KMS-11 (cell line): ENCODE data around the gene CCL26.

Source experiments
- H2AFZ ChIP-seq: fragments of 200-600 bp; sonication (generic); 2 replicates; pipeline ENCODE4 v1.6.1; 2016; ENCODE audit warnings: antibody characterized with exemption, mixed run types, low read depth
- H3K27ac ChIP-seq: fragments of 200-600 bp; sonication (generic); 2 replicates; pipeline ENCODE4 v1.6.1; 2016; ENCODE audit warnings: mild to moderate bottlenecking, mixed run types
- H3K27me3 ChIP-seq: fragments of 200-600 bp; sonication (generic); 2 replicates; pipeline ENCODE4 v1.6.1; 2017; ENCODE audit warnings: mild to moderate bottlenecking, low read depth, mixed run types, moderate library complexity; ENCODE audit not compliant: insufficient read depth
- H3K36me3 ChIP-seq: fragments of 200-600 bp; sonication (generic); 2 replicates; pipeline ENCODE4 v1.6.1; 2017; ENCODE audit warnings: mild to moderate bottlenecking, mixed run types; ENCODE audit not compliant: insufficient read depth
- H3K4me1 ChIP-seq: fragments of 200-600 bp; sonication (generic); 2 replicates; pipeline ENCODE4 v1.6.1; 2016; ENCODE audit warnings: mild to moderate bottlenecking, low read depth, mixed run types; ENCODE audit not compliant: poor library complexity, severe bottlenecking
- H3K4me2 ChIP-seq: fragments of 200-600 bp; sonication (generic); 2 replicates; pipeline ENCODE4 v1.7.0; 2016; ENCODE audit warnings: mild to moderate bottlenecking, mixed run types
- H3K4me3 ChIP-seq: fragments of 200-600 bp; sonication (generic); IDR thresholded peaks from 2 replicates; pipeline ENCODE4 v1.6.1; 2017; ENCODE audit warnings: low read depth, low read length, mixed read lengths; ENCODE audit not compliant: insufficient read depth
- H3K79me2 ChIP-seq: fragments of 200-600 bp; sonication (generic); 2 replicates; pipeline ENCODE4 v1.6.1; 2016; ENCODE audit warnings: low read depth, mixed run types; ENCODE audit not compliant: insufficient read depth
- H3K9ac ChIP-seq: fragments of 200-600 bp; sonication (generic); 2 replicates; pipeline ENCODE4 v1.6.1; 2016; ENCODE audit warnings: mild to moderate bottlenecking, mixed run types
- H4K20me1 ChIP-seq: fragments of 200-600 bp; sonication (generic); 2 replicates; pipeline ENCODE4 v1.6.1; 2016; ENCODE audit warnings: mild to moderate bottlenecking, mixed run types; ENCODE audit not compliant: insufficient read depth
- TF ChIP-seq, protein P1 (sequence below): fragments of 200-600 bp; sonication (generic); conservative IDR thresholded peaks from 2 replicates; pipeline ENCODE4 v1.6.1; 2017; ENCODE audit warnings: low read depth, mild to moderate bottlenecking, antibody characterized with exemption, low read length, moderate library complexity, mixed read lengths

CCL26 gene

GRCh38 chr7:75743455-75743859, 28.6 kb downstream of the CCL26 start:
- Histone ChIP-seq H3K4me2 (no peak overlapping the region), H3K4me1 (peaks cover 3% of the 10 kb centered on the region), H3K79me2 (no peaks in the 10 kb centered on the region), H3K9ac (no peak overlapping the region), H4K20me1 (no peaks in the 10 kb centered on the region), H3K27ac (no peak overlapping the region), H3K27me3 (no peaks in the 10 kb centered on the region), H3K36me3 (no peaks in the 10 kb centered on the region), H2AFZ (no peak overlapping the region), H3K4me3 (no peak overlapping the region)
- TF ChIP-seq, protein P1, sequence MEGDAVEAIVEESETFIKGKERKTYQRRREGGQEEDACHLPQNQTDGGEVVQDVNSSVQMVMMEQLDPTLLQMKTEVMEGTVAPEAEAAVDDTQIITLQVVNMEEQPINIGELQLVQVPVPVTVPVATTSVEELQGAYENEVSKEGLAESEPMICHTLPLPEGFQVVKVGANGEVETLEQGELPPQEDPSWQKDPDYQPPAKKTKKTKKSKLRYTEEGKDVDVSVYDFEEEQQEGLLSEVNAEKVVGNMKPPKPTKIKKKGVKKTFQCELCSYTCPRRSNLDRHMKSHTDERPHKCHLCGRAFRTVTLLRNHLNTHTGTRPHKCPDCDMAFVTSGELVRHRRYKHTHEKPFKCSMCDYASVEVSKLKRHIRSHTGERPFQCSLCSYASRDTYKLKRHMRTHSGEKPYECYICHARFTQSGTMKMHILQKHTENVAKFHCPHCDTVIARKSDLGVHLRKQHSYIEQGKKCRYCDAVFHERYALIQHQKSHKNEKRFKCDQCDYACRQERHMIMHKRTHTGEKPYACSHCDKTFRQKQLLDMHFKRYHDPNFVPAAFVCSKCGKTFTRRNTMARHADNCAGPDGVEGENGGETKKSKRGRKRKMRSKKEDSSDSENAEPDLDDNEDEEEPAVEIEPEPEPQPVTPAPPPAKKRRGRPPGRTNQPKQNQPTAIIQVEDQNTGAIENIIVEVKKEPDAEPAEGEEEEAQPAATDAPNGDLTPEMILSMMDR, result no peak

GRCh38 chr7:75740846-75741497, 31.0 kb downstream of the CCL26 start:
- TF ChIP-seq, protein P1, result no peak
- Histone ChIP-seq H2AFZ (no peak overlapping the region), H3K4me2 (no peak overlapping the region), H3K27me3 (no peaks in the 10 kb centered on the region; the same call in 1 of the 2 replicates), H4K20me1 (no peaks in the 10 kb centered on the region), H3K9ac (no peak overlapping the region), H3K36me3 (no peaks in the 10 kb centered on the region), H3K27ac (no peak overlapping the region), H3K79me2 (no peaks in the 10 kb centered on the region), H3K4me1 (peaks cover 10% of the 10 kb centered on the region), H3K4me3 (no peak overlapping the region)

GRCh38 chr7:75739796-75740672, 32.0 kb downstream of the CCL26 start:
- H2AFZ ChIP-seq, result peak overlapping the region; percentile 95
- no peak overlapping the region for H3K4me3 ChIP-seq
- peak overlapping the region; percentile 57 for H3K27ac ChIP-seq
- peaks cover 10% of the 10 kb centered on the region for H3K4me1 ChIP-seq
- TF ChIP-seq, protein P1, result no peak
- H3K79me2 ChIP-seq, result no peaks in the 10 kb centered on the region
- H3K9ac ChIP-seq, result peak overlapping the region; percentile 64; the same call in 1 of the 2 replicates
- peak overlapping the region; percentile 32 for H3K4me2 ChIP-seq
- no peaks in the 10 kb centered on the region for H3K36me3 ChIP-seq
- no peaks in the 10 kb centered on the region for H4K20me1 ChIP-seq
- no peaks in the 10 kb centered on the region; the same call in 1 of the 2 replicates for H3K27me3 ChIP-seq

- H3K4me3 ChIP-seq, result no peak overlapping the region
- no peaks in the 10 kb centered on the region for H3K79me2 ChIP-seq
- H3K36me3 ChIP-seq, result no peaks in the 10 kb centered on the region
- H3K4me2 ChIP-seq, result peak overlapping the region; percentile 32
- peak overlapping the region; percentile 100 for H2AFZ ChIP-seq
- TF ChIP-seq, protein P1, result no peak
- H3K27me3 ChIP-seq, result no peaks in the 10 kb centered on the region; the same call in 1 of the 2 replicates
- peak overlapping the region; percentile 57 for H3K27ac ChIP-seq
- H4K20me1 ChIP-seq, result no peaks in the 10 kb centered on the region
- H3K4me1 ChIP-seq, result peaks cover 10% of the 10 kb centered on the region
- H3K9ac ChIP-seq, result peak overlapping the region; percentile 64; the same call in 1 of the 2 replicates
Measured at GRCh38 chr7:75738975-75739795, 32.8 kb downstream of the CCL26 start.
